GM18519 (cell line): ENCODE data around the gene PCMT1.
"Not testable (repeated sequence)": the region's sequence is repeated elsewhere in the genome, so short reads cannot be mapped to it uniquely, and the experiment has no call there.

Source experiments
- ATAC-seq: cut with Tn5 transposase; IDR thresholded peaks from one replicate; pipeline ENCODE4 v1.9.1; 2021; ENCODE audit warnings: mild to moderate bottlenecking, moderate library complexity; ENCODE audit not compliant: unreplicated experiment, low FRiP score

Gene PCMT1

GRCh38 chr6:149809798-149810197, 60.3 kb downstream of the PCMT1 start:
- no peak for ATAC-seq

GRCh38 chr6:149813351-149813750, 63.8 kb downstream of the PCMT1 start:
- ATAC-seq: no peak

- no peak for ATAC-seq
Measured at GRCh38 chr6:149815788-149816187, 66.2 kb downstream of the PCMT1 start.

GRCh38 chr6:149820506-149820905, 71.0 kb downstream of the PCMT1 start:
- no peak for ATAC-seq

GRCh38 chr6:149821492-149821891, 72.0 kb downstream of the PCMT1 start:
- ATAC-seq: no peak

GRCh38 chr6:149823013-149823412, 73.5 kb downstream of the PCMT1 start:
- no peak for ATAC-seq

- ATAC-seq: no peak
Measured at GRCh38 chr6:149825292-149825691, 75.8 kb downstream of the PCMT1 start.

- no peak for ATAC-seq
Measured at GRCh38 chr6:149830731-149831307, 81.3 kb downstream of the PCMT1 start.

- ATAC-seq: no peak
Measured at GRCh38 chr6:149831308-149831820, 81.8 kb downstream of the PCMT1 start.

GRCh38 chr6:149833651-149834050, 84.1 kb downstream of the PCMT1 start:
- ATAC-seq: no peak

- no peak for ATAC-seq
Measured at GRCh38 chr6:149834513-149835481, 85.3 kb downstream of the PCMT1 start.

GRCh38 chr6:149840345-149841075, 91.0 kb downstream of the PCMT1 start:
- no peak for ATAC-seq

- ATAC-seq: no peak
Measured at GRCh38 chr6:149842331-149842730, 92.8 kb downstream of the PCMT1 start.

- ATAC-seq: no peak
Measured at GRCh38 chr6:149843051-149843633, 93.6 kb downstream of the PCMT1 start.

- not testable (repeated sequence) for ATAC-seq
Measured at GRCh38 chr6:149844036-149844435, 94.5 kb downstream of the PCMT1 start.

- ATAC-seq: no peak
Measured at GRCh38 chr6:149844480-149844879, 94.9 kb downstream of the PCMT1 start.

GRCh38 chr6:149845549-149845948, 96.0 kb downstream of the PCMT1 start:
- no peak for ATAC-seq

GRCh38 chr6:149846321-149846720, 96.8 kb downstream of the PCMT1 start:
- no peak for ATAC-seq

- ATAC-seq: no peak
Measured at GRCh38 chr6:149847939-149848267, 98.4 kb downstream of the PCMT1 start.

GRCh38 chr6:149848343-149848742, 98.8 kb downstream of the PCMT1 start:
- not testable (repeated sequence) for ATAC-seq
